ENCODE data around the gene BRSK2. TPM values are rescaled to one million over a fixed set of nuclear protein-coding genes. Genes with fewer than 3 reads are reported as not detected.

Gene BRSK2
- total and polyA plus RNA-seq, 9 of the 15 experiments (the other 6 are each of a cell fraction or from before 2014, with no cell fraction given): 0.06 to 0.52 (median 0.18) TPM; not detected in 5

- no peak for TF ChIP-seq TAF1 (IDR thresholded peaks at IDR 0.05; ENCODE audit: control insufficient read depth, extremely low read depth, insufficient read depth, low read length, severe bottlenecking)
- no peak for TF ChIP-seq E2F6 (IDR thresholded peaks at IDR 0.05; ENCODE audit: borderline replicate concordance in 1 of 2, extremely low read depth in 1 of 2, insufficient read depth in 1 of 2, insufficient read length in 1 of 2, low read depth in 1 of 2, low read length in 1 of 2, poor library complexity in 1 of 2, severe bottlenecking in 1 of 2)
- TF ChIP-seq PREB (CRISPR knock-in tag; IDR thresholded peaks at IDR 0.05): no peak
- peak; percentile 53 for TF ChIP-seq VEZF1 (CRISPR knock-in tag; IDR thresholded peaks at IDR 0.05)
- TF ChIP-seq ZNF511 (CRISPR knock-in tag; IDR thresholded peaks at IDR 0.05): no peak
- no peak for TF ChIP-seq CREB1 (IDR thresholded peaks at IDR 0.05)
- TF ChIP-seq CREB1 (CRISPR knock-in tag; IDR thresholded peaks at IDR 0.05): no peak
- TF ChIP-seq POLR2G (IDR thresholded peaks at IDR 0.05; ENCODE audit: low read depth, low read length): no peak
- no peak for TF ChIP-seq CLOCK (CRISPR knock-in tag; IDR thresholded peaks at IDR 0.05; ENCODE audit: borderline replicate concordance)
- no peak for TF ChIP-seq ZNF778 (CRISPR knock-in tag; IDR thresholded peaks at IDR 0.05)
- TF ChIP-seq MAZ (CRISPR knock-in tag; conservative IDR thresholded peaks at IDR 0.05 in 1 of 2, IDR thresholded peaks at IDR 0.05 in 1 of 2): peak in 1 of 2 experiments; percentile 40; a peak in 1 of 4 replicates
- TF ChIP-seq NRF1 (conservative IDR thresholded peaks at IDR 0.05 in 1 of 2, IDR thresholded peaks at IDR 0.05 in 1 of 2): no peak
- TF ChIP-seq PHTF2 (CRISPR knock-in tag; IDR thresholded peaks at IDR 0.05): no peak
- 0 out of 2 replicates have a peak, but pooled peaks have one; percentile 22 for TF ChIP-seq ZFX (CRISPR knock-in tag; IDR thresholded peaks at IDR 0.05)
- no peak for TF ChIP-seq FOXM1 (IDR thresholded peaks at IDR 0.05; ENCODE audit: low read depth)
- TF ChIP-seq FOXM1 (CRISPR knock-in tag; IDR thresholded peaks at IDR 0.05; ENCODE audit: low read depth): no peak
- TF ChIP-seq KLF1 (tag; IDR thresholded peaks at IDR 0.05): no peak
- no peak for TF ChIP-seq CHD4 (IDR thresholded peaks at IDR 0.05; ENCODE audit: insufficient read depth, insufficient replicate concordance, low read depth, low read length, poor library complexity, severe bottlenecking)
Observed at GRCh38 chr11:1437500-1437899, 47.8 kb downstream of the BRSK2 start (continued).

Data from K562 (cell line).